GM23338 (cell line): ENCODE data around the gene STX1A. TPM values are rescaled to one million over a fixed set of nuclear protein-coding genes. Genes with fewer than 3 reads are reported as not detected.

Source experiments
- ATAC-seq: fragments of 200-7000 bp; cut with Tn5 transposase; 3 replicates; pipeline ENCODE4 v1.9.1; 2020
- DNase-seq: peaks from one replicate; pipeline ENCODE4 v3.0.0-alpha.2; 2015; ENCODE audit warnings: low spot score
- H2AFZ ChIP-seq: fragments of 200-600 bp; sonication (generic); 2 replicates; pipeline ENCODE4 v1.8.0; 2016; ENCODE audit warnings: antibody characterized with exemption, mild to moderate bottlenecking, moderate library complexity
- H3F3A ChIP-seq: fragments of 200-600 bp; sonication (generic); replicated peaks from 2 replicates; pipeline ENCODE4 v1.8.0; 2017; ENCODE audit warnings: antibody characterized with exemption, mixed run types, low read depth
- H3K27ac ChIP-seq: fragments of 200-600 bp; sonication (generic); 2 replicates; pipeline ENCODE4 v1.6.1; 2016; ENCODE audit warnings: low read depth
- H3K27me3 ChIP-seq: fragments of 200-600 bp; sonication (generic); 2 replicates; pipeline ENCODE4 v1.8.0; 2016; ENCODE audit warnings: mild to moderate bottlenecking, mixed run types, moderate library complexity; ENCODE audit not compliant: insufficient read depth
- H3K36me3 ChIP-seq: fragments of 200-600 bp; sonication (generic); 2 replicates; pipeline ENCODE4 v1.8.0; 2016; ENCODE audit warnings: mild to moderate bottlenecking; ENCODE audit not compliant: insufficient read depth
- H3K4me1 ChIP-seq: fragments of 200-600 bp; sonication (generic); 2 replicates; pipeline ENCODE4 v1.8.0; 2016; ENCODE audit warnings: mild to moderate bottlenecking, moderate library complexity; ENCODE audit not compliant: insufficient read depth
- H3K4me2 ChIP-seq: fragments of 200-600 bp; sonication (generic); 2 replicates; pipeline ENCODE4 v1.7.1; 2017; ENCODE audit warnings: mixed run types
- H3K4me3 ChIP-seq: fragments of 200-600 bp; sonication (generic); 2 replicates; pipeline ENCODE4 v1.6.1; 2016; ENCODE audit warnings: mixed run types
- H3K79me2 ChIP-seq: fragments of 200-600 bp; sonication (generic); replicated peaks from 2 replicates; pipeline ENCODE4 v1.8.0; 2017; ENCODE audit warnings: mild to moderate bottlenecking; ENCODE audit not compliant: insufficient read depth
- H3K9me2 ChIP-seq: fragments of 200-600 bp; sonication (generic); 2 replicates; pipeline ENCODE4 v1.8.0; 2017; ENCODE audit not compliant: insufficient read depth
- H4K20me1 ChIP-seq: fragments of 200-600 bp; sonication (generic); replicated peaks from 2 replicates; pipeline ENCODE4 v1.8.0; 2017; ENCODE audit warnings: mild to moderate bottlenecking; ENCODE audit not compliant: insufficient read depth
- H3K27ac Mint-ChIP-seq: 2 replicates; pipeline ENCODE4 v1.8.0; 2020; ENCODE audit warnings: inconsistent platforms, mild to moderate bottlenecking, moderate library complexity, mixed read lengths
- H3K27me3 Mint-ChIP-seq: 3 replicates; pipeline ENCODE4 v1.8.0; 2022; ENCODE audit warnings: low read depth, mild to moderate bottlenecking, moderate library complexity, mixed read lengths, inconsistent platforms; ENCODE audit not compliant: insufficient read depth, poor library complexity
- H3K36me3 Mint-ChIP-seq: 3 replicates; pipeline ENCODE4 v1.8.0; 2021; ENCODE audit warnings: low read depth, mild to moderate bottlenecking, inconsistent platforms, moderate library complexity, mixed read lengths
- H3K4me1 Mint-ChIP-seq: 3 replicates; pipeline ENCODE4 v1.8.0; 2020; ENCODE audit warnings: mild to moderate bottlenecking, inconsistent platforms, mixed read lengths
- H3K4me3 Mint-ChIP-seq: 3 replicates; pipeline ENCODE4 v1.8.0; 2021; ENCODE audit warnings: moderate library complexity, mild to moderate bottlenecking, inconsistent platforms, mixed read lengths
- H3K9me3 Mint-ChIP-seq: 3 replicates; pipeline ENCODE4 v1.8.0; 2020; ENCODE audit warnings: moderate library complexity, mild to moderate bottlenecking, inconsistent platforms, mixed read lengths
- CREB1 ChIP-seq: fragments of 250-450 bp; sonication (Bioruptor Pico); IDR thresholded peaks from 2 replicates; pipeline ENCODE4 v1.5.0; 2020; ENCODE audit warnings: low read depth, mild to moderate bottlenecking, moderate library complexity
- CTCF ChIP-seq, 2 experiments: fragments of 200-600 bp in 1 of 2; sonication (generic) in 1 of 2; conservative IDR thresholded peaks; 2 replicates each; pipeline versions ENCODE4 v1.5.1 to v1.6.1; 2016 to 2017; ENCODE audit warnings: antibody characterized with exemption in 2 of 2, low read depth in 2 of 2, mild to moderate bottlenecking in 2 of 2, moderate library complexity in 1 of 2
- EZH2phosphoT487 ChIP-seq: fragments of 200-600 bp; sonication (generic); IDR thresholded peaks from one replicate; pipeline ENCODE4 v1.8.1; 2018; ENCODE audit warnings: antibody characterized with exemption; ENCODE audit not compliant: unreplicated experiment
- NANOG ChIP-seq: IDR thresholded peaks from 2 replicates; pipeline ENCODE4 v1.6.1; 2016; ENCODE audit warnings: antibody characterized with exemption, borderline replicate concordance
- STAT1 ChIP-seq: IDR thresholded peaks from one replicate; pipeline ENCODE4 v1.6.1; 2016; ENCODE audit warnings: antibody characterized with exemption; ENCODE audit not compliant: unreplicated experiment
- ZNF114 ChIP-seq: fragments of 250-450 bp; sonication (Bioruptor Pico); IDR thresholded peaks from 2 replicates; pipeline ENCODE4 v1.5.0; 2020; ENCODE audit warnings: mild to moderate bottlenecking, moderate library complexity
- ZNF331 ChIP-seq: fragments of 250-450 bp; sonication (Bioruptor Pico); IDR thresholded peaks from 2 replicates; pipeline ENCODE4 v1.5.0; 2020; ENCODE audit warnings: low read depth, mild to moderate bottlenecking, moderate library complexity
- polyA plus RNA-seq: library from polyadenylated mRNA; unstranded; fragments of >200 nt; fragmentation: Nextera tagmentation; extraction: Ambion mirVana; gene quantifications from 2 replicates; pipeline ENCODE4 v1.2.1, GENCODE V29; 2016
- total RNA-seq: library from RNA; depleted of rRNA; stranded (reverse); fragments of >200 nt; shearing (Covaris generic); gene quantifications from 2 replicates; pipeline ENCODE4 v1.2.3, GENCODE V29; 2014

The STX1A gene
- total and polyA plus RNA-seq, 2 experiments from 2014 or later = 9.1 to 19.8 TPM

GRCh38 chr7:73742753-73743641 lies 23.5 kb upstream of the STX1A start:
- peak overlapping the region; percentile 44 for H3K4me3 ChIP-seq

GRCh38 chr7:73742338-73742752 lies 22.9 kb upstream of the STX1A start:
- H3K27ac Mint-ChIP-seq = peak overlapping the region; percentile 98
- TF ChIP-seq ZNF331 (CRISPR knock-in tag) (no peak), ZNF114 (CRISPR knock-in tag) (0 out of 2 replicates have a peak, but pooled peaks have one; percentile 23), CREB1 (peak; percentile 15; the same call in 1 of the 2 replicates)
- H3K79me2 ChIP-seq = no peaks in the 10 kb centered on the region
- H3K4me1 ChIP-seq = peaks cover 31% of the 10 kb centered on the region
- no peaks in the 10 kb centered on the region for H3K9me2 ChIP-seq
- H3K4me2 ChIP-seq = peak overlapping the region; percentile 79
- peaks cover 31% of the 10 kb centered on the region for H3K27me3 Mint-ChIP-seq
- H3K27ac ChIP-seq = no peak overlapping the region; the same call in 1 of the 2 replicates
- peaks cover 35% of the 10 kb centered on the region for H3K27me3 ChIP-seq
- H3K4me3 Mint-ChIP-seq = peak overlapping the region; percentile 61
- peaks cover 6% of the 10 kb centered on the region for H4K20me1 ChIP-seq
- H3K36me3 Mint-ChIP-seq = no peaks in the 10 kb centered on the region; the same call in 2 of the 3 replicates
- peaks cover 38% of the 10 kb centered on the region for H3K4me1 Mint-ChIP-seq
- ATAC-seq (peak; percentile 17), DNase-seq (peak; percentile 95)
- peak overlapping the region; percentile 44 for H3K4me3 ChIP-seq
- H3F3A ChIP-seq = peaks cover 8% of the 10 kb centered on the region
- H3K36me3 ChIP-seq = no peaks in the 10 kb centered on the region
- no peak overlapping the region for H2AFZ ChIP-seq
- H3K9me3 Mint-ChIP-seq = peaks cover 1% of the 10 kb centered on the region; the same call in 1 of the 3 replicates

More at GRCh38 chr7:73742753-73743641, 23.5 kb upstream of the STX1A start:
- H4K20me1 ChIP-seq = no peaks in the 10 kb centered on the region; the same call in 1 of the 2 replicates
- ATAC-seq = peak; percentile 27
- Mint-ChIP-seq H3K4me3 (peak overlapping the region; percentile 61), H3K27ac (peak overlapping the region; percentile 98), H3K27me3 (peaks cover 31% of the 10 kb centered on the region), H3K36me3 (no peaks in the 10 kb centered on the region; the same call in 2 of the 3 replicates), H3K4me1 (peaks cover 35% of the 10 kb centered on the region), H3K9me3 (peaks cover 2% of the 10 kb centered on the region; the same call in 1 of the 3 replicates)
- DNase-seq = peak; percentile 98
- H3K4me2 ChIP-seq = peak overlapping the region; percentile 79
- H3K79me2 ChIP-seq = no peaks in the 10 kb centered on the region
- H3K9me2 ChIP-seq = no peaks in the 10 kb centered on the region
- peaks cover 31% of the 10 kb centered on the region for H3K4me1 ChIP-seq
- no peaks in the 10 kb centered on the region for H3K36me3 ChIP-seq
- peaks cover 35% of the 10 kb centered on the region for H3K27me3 ChIP-seq
- peaks cover 8% of the 10 kb centered on the region for H3F3A ChIP-seq
- TF ChIP-seq NANOG = 0 out of 2 replicates have a peak, but pooled peaks have one; percentile 15
- 0 out of 2 replicates have a peak, but pooled peaks have one; percentile 40 for TF ChIP-seq CREB1
- TF ChIP-seq CTCF (conservative IDR thresholded peaks at IDR 0.05; ENCODE audit: low read depth in 2 of 2) = peak in 1 of 2 experiments; percentile 29; a peak in 1 of 4 replicates
- TF ChIP-seq ZNF114 (CRISPR knock-in tag) = no peak
- TF ChIP-seq ZNF331 (CRISPR knock-in tag) = no peak
- TF ChIP-seq STAT1 = no peak
- no peak for TF ChIP-seq EZH2phosphoT487
- H2AFZ ChIP-seq = no peak overlapping the region; the same call in 1 of the 2 replicates
- H3K27ac ChIP-seq = peak overlapping the region; percentile 83
